DOHH2 (cell line): ENCODE measurements around the gene ANXA8.
"Not testable (repeated sequence)": the region's sequence is repeated elsewhere in the genome, so short reads cannot be mapped to it uniquely, and the experiment has no call there.

Experiments used
- EZH2phosphoT487 ChIP-seq: fragments of 200-600 bp; sonication (generic); IDR thresholded peaks from 2 replicates; pipeline ENCODE4 v1.6.1; 2017; ENCODE audit warnings: borderline replicate concordance, mild to moderate bottlenecking, antibody characterized with exemption, low read length, moderate library complexity, mixed read lengths
- TF ChIP-seq, protein P1 (sequence below): fragments of 200-600 bp; sonication (generic); IDR thresholded peaks from one replicate; pipeline ENCODE4 v1.5.1; 2014; ENCODE audit warnings: antibody characterized with exemption, mild to moderate bottlenecking, low read depth, low read length; ENCODE audit not compliant: poor library complexity, severe bottlenecking

DNA sequence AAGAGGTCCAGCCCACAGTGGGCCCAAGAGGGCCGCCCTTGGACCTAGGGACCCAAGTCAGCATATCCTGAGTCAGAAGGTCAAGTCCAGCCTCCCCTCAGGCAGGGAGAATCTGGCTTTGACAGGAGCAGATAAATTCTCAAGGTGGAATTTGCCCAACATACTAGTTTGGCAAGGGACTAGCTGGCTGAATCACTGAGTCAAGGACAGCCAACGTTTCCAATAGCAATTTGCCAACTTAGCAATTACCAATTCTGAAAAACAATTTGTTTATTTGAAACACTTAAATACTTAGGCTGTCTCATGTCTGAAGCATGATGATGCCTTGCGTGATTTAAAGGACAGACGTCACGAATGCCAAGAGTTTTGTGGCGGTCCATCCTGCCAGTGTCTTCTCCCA is 10.3 kb upstream of the ANXA8 start:
- TF ChIP-seq, protein P1, sequence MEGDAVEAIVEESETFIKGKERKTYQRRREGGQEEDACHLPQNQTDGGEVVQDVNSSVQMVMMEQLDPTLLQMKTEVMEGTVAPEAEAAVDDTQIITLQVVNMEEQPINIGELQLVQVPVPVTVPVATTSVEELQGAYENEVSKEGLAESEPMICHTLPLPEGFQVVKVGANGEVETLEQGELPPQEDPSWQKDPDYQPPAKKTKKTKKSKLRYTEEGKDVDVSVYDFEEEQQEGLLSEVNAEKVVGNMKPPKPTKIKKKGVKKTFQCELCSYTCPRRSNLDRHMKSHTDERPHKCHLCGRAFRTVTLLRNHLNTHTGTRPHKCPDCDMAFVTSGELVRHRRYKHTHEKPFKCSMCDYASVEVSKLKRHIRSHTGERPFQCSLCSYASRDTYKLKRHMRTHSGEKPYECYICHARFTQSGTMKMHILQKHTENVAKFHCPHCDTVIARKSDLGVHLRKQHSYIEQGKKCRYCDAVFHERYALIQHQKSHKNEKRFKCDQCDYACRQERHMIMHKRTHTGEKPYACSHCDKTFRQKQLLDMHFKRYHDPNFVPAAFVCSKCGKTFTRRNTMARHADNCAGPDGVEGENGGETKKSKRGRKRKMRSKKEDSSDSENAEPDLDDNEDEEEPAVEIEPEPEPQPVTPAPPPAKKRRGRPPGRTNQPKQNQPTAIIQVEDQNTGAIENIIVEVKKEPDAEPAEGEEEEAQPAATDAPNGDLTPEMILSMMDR: not testable (repeated sequence)
- TF ChIP-seq EZH2phosphoT487: not testable (repeated sequence)
